ENCODE results near the gene ACSL1. TPM values are rescaled to one million over a fixed set of nuclear protein-coding genes. Genes with fewer than 3 reads are reported as not detected.

Gene ACSL1
- total and polyA plus RNA-seq, 9 of the 15 experiments (the other 6 are each of a cell fraction or from before 2014, with no cell fraction given): 6.7 to 24.1 (median 15.0) TPM

DNA sequence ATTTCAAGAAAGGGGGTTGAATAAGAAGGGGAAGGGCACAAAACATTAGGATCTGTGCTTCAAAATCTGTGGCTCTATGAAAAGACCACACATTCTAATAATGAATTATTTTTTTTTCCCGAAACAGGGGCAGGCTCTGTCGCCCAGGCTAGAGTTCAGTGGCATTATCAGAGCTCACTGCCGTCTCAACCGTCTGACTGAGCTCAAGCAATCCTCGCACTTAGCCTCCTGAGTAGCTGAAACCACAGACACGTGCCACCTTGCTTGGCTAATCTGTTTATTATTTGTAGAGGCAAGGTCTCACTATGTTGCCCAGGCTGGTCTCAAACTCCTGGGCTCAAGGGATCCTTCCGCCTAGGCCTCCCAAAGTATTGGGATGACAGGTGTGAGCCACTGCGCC lies 33.4 kb downstream of the ACSL1 start (continued):
- TF ChIP-seq, protein P1, sequence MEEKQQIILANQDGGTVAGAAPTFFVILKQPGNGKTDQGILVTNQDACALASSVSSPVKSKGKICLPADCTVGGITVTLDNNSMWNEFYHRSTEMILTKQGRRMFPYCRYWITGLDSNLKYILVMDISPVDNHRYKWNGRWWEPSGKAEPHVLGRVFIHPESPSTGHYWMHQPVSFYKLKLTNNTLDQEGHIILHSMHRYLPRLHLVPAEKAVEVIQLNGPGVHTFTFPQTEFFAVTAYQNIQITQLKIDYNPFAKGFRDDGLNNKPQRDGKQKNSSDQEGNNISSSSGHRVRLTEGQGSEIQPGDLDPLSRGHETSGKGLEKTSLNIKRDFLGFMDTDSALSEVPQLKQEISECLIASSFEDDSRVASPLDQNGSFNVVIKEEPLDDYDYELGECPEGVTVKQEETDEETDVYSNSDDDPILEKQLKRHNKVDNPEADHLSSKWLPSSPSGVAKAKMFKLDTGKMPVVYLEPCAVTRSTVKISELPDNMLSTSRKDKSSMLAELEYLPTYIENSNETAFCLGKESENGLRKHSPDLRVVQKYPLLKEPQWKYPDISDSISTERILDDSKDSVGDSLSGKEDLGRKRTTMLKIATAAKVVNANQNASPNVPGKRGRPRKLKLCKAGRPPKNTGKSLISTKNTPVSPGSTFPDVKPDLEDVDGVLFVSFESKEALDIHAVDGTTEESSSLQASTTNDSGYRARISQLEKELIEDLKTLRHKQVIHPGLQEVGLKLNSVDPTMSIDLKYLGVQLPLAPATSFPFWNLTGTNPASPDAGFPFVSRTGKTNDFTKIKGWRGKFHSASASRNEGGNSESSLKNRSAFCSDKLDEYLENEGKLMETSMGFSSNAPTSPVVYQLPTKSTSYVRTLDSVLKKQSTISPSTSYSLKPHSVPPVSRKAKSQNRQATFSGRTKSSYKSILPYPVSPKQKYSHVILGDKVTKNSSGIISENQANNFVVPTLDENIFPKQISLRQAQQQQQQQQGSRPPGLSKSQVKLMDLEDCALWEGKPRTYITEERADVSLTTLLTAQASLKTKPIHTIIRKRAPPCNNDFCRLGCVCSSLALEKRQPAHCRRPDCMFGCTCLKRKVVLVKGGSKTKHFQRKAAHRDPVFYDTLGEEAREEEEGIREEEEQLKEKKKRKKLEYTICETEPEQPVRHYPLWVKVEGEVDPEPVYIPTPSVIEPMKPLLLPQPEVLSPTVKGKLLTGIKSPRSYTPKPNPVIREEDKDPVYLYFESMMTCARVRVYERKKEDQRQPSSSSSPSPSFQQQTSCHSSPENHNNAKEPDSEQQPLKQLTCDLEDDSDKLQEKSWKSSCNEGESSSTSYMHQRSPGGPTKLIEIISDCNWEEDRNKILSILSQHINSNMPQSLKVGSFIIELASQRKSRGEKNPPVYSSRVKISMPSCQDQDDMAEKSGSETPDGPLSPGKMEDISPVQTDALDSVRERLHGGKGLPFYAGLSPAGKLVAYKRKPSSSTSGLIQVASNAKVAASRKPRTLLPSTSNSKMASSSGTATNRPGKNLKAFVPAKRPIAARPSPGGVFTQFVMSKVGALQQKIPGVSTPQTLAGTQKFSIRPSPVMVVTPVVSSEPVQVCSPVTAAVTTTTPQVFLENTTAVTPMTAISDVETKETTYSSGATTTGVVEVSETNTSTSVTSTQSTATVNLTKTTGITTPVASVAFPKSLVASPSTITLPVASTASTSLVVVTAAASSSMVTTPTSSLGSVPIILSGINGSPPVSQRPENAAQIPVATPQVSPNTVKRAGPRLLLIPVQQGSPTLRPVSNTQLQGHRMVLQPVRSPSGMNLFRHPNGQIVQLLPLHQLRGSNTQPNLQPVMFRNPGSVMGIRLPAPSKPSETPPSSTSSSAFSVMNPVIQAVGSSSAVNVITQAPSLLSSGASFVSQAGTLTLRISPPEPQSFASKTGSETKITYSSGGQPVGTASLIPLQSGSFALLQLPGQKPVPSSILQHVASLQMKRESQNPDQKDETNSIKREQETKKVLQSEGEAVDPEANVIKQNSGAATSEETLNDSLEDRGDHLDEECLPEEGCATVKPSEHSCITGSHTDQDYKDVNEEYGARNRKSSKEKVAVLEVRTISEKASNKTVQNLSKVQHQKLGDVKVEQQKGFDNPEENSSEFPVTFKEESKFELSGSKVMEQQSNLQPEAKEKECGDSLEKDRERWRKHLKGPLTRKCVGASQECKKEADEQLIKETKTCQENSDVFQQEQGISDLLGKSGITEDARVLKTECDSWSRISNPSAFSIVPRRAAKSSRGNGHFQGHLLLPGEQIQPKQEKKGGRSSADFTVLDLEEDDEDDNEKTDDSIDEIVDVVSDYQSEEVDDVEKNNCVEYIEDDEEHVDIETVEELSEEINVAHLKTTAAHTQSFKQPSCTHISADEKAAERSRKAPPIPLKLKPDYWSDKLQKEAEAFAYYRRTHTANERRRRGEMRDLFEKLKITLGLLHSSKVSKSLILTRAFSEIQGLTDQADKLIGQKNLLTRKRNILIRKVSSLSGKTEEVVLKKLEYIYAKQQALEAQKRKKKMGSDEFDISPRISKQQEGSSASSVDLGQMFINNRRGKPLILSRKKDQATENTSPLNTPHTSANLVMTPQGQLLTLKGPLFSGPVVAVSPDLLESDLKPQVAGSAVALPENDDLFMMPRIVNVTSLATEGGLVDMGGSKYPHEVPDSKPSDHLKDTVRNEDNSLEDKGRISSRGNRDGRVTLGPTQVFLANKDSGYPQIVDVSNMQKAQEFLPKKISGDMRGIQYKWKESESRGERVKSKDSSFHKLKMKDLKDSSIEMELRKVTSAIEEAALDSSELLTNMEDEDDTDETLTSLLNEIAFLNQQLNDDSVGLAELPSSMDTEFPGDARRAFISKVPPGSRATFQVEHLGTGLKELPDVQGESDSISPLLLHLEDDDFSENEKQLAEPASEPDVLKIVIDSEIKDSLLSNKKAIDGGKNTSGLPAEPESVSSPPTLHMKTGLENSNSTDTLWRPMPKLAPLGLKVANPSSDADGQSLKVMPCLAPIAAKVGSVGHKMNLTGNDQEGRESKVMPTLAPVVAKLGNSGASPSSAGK (IDR thresholded peaks at IDR 0.05): no peak

Data from K562 (cell line).